ENCODE measurements around the gene XYLT1.

XYLT1 gene

DNA sequence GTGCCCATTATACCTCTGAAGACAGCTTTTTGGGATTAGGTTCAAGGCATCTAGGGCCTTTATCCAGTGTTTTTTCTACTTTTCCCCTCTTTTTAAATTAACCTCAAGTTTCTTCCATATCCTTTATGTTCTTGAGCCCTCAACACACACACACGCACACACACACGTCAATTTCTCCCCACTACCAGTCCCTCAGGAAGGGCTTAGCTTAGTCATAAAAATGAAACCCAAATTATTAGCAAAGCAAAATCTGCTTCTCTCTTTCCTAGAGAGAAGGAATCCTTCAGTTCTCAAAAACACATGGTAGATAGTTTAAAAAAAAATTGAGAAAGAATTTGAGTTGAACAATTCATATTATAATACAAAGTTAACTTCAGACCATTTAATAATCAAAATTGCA lies 401.1 kb downstream of the XYLT1 start:
- DNase-seq, result no peak

DNA sequence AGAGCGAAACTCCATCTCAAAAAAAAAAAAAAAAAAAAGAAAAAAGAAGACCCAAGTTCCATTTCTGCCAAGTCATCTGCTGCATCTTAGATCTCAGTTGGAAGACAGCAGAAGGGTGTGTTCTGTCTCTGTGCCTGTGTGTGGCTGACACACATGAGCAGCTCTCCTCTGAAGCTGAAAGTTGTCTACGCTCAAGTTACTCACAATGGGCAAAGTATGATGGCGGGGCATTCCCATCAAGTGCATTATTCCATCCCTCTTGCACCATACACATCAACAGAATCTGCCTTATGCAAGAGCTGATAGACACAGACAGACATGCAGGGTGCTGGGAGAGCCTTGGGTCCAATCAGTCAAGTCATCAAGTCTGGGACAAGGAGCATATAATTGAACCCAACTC lies 402.2 kb downstream of the XYLT1 start:
- no peak for DNase-seq

DNA sequence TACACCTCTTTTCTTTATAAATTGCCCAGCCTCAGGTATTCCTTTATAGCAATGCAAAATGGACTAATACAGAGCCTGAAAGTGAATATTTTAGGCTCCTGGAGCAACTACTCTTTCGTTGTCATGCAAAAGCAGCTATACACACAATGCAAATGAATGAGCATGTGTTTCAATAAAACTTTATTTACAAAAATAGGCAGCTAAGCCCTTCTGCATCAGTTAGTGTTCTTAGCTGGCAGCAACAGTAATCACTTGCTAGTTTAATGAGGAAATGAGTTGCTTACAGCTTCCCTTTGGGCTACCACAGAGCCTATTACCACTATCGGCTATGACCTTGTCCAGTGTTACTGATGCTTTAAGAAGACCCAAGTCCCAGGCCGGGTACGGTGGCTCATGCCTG lies 402.9 kb downstream of the XYLT1 start:
- no peak for DNase-seq

DNA sequence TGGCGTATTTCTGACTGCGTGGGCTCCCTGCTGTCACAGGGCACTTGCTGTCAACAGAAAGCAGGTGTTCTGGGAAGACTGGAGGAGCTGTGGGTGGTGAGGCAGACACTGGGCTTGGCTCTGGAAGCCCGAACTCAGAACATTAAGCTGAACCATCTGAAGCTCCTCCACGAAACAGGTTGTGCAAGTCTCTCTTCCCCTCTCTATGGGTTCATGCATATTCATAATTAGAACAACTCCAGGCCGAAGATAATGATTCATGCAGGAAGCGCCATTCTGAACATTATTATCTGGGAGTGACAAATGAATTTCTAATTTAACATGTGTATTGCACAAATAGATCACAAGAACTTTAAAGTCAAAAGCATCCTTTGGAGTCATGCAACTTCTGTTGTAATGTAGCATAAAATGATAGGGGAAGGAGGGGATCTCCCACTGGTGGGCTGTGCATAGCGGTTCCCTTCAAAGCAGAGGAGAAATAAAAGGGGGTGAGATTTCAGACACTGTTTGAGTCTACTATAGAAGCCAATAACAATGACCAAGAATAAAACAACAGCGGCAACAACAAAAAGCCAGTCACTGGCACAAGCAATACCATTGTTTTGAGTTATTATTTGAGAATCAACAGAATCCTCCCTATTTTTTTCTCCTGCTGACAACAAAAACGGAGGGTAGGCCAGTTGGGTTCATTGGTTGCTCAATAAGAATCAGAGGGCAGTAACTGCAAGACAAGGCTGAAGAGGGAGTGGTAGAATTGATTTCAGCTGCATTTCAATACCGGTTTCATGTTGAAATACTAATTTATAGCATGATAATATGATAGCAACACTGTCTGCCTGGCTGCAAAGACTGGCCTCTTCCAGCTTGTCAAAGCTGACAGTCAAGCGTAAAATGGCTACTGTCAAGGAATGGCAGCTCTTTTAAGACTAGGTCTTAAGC lies 407.3 kb downstream of the XYLT1 start:
- no peak for DNase-seq

DNA sequence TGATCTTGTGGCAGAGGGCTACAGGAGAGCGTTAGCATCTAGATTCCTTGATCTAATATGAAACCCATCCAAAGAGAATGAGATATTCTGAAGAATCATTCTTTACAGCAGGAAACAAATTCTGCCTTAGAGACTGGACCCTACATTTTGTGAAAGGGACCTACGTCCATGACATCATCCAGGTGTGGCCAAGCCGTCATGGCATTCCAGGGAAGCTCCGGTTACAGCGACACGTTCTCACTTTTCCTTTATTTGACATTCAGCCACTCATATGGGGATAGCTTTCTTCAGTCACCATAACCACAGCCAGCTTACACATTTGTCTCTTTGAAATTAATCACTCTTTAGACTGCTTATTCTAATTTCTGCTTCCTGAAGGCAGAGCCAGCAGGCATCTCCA lies 408.1 kb downstream of the XYLT1 start:
- no peak for DNase-seq

DNA sequence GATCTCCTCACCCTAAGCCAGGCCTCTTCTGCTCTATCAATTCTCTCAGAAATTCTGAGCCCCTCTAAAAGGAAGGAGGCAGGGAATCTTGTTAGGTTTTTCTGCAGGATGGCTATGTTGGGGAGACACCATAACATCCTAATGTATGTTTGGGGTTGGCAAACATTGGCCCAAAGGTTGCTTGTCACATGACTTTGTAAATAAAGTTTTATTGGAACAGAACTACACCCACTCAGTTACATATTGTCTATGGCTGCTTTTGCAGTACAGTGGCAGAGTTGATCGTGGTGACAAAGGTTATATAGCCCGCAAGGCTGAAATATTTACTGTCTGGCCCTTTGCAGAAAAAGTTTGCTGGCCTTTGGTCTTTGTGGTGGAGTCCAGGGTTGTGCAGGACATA lies 409.4 kb downstream of the XYLT1 start:
- DNase-seq, result no peak

DNA sequence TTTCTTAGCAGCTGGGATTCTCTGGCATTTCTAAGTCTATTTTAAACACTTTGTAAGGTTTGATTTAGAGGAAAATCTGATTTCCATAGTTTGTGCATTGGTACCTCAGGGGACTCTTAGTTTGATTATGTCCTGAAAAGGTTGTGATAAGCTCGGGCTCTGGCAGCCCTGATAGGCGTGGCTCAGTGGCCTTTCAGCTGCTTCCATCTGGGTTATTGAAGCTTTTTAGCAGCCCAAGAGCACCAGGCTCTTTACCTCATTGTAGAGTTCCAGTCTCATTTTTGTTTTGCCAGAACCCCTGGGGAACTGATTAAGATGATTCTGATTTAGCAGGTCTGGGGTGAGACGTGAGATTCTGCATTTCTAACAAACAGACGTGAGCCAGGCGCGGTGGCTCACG lies 412.3 kb downstream of the XYLT1 start:
- no peak for DNase-seq

DNA sequence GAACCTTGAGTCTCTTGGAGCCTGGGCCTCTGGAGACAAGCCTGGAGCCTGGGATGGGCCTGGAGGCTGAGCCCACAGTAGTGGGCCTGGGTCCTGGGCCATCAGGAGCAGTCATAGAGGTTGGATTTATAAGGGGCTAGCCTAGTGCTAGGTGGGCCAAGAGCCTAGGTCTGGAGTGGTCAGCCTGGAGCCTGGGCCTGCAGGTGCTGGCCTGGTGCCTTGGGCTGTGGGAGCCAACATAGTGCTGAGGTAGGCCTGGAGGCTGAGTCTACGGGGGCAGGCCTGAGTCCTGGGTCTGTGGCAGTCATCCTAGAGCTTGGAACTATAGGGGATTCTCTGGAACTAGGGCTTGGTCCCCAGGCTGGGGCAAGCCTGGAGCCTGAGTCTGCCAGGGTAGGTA lies 414.1 kb downstream of the XYLT1 start:
- DNase-seq, result no peak

DNA sequence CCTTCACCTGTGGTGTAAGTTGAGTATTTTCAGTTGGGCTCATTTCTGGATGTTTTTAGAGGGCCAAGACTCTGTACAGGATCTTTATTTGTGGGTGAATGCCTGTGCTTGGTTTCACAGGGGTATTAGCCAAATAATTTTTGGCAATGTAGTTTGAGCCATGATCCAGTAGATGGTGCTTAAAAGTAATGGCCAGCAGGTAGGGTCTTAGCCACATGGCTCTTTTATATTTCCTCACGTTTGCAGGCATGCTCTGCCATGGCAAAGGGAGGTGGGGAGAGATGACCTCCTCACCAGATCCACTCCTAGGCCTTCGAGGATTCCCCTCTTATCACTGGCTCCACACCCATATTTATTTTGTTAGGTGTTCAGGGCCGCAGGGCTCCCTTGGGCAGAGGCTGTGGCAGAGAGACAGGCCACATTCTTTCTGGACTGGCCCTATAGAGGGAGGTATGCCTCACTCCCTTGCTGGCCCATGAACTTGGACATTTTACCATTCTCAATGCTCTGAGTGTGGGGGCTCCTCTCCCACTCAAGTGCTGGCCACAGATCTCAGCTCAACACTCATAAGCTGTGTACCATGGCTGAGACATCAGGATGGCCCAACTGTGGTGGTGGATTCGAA lies 417.1 kb downstream of the XYLT1 start:
- no peak for DNase-seq

Data from fibroblast of upper back skin (primary cell).